NB4 (cell line): Measurements from ENCODE around the gene NEUROD4.

Experiments
- DNase-seq: peaks from one replicate; pipeline ENCODE4 v3.0.0; 2010; ENCODE audit warnings: low read depth
- H3K4me3 ChIP-seq: one replicate; pipeline ENCODE4 v1.5.1; 2011; ENCODE audit warnings: mild to moderate bottlenecking, low read depth, low read length, moderate library complexity
- MAX ChIP-seq: IDR thresholded peaks from 2 replicates; pipeline ENCODE4 v1.6.1; 2011; ENCODE audit warnings: low read depth, low read length
- MYC ChIP-seq: IDR thresholded peaks from 2 replicates; pipeline ENCODE4 v1.6.1; 2011; ENCODE audit warnings: low read depth, low read length
- POLR2A ChIP-seq: IDR thresholded peaks from 2 replicates; pipeline ENCODE4 v1.6.1; 2011; ENCODE audit warnings: mild to moderate bottlenecking; ENCODE audit not compliant: insufficient read length; ENCODE audit errors: extremely low read depth
- TF ChIP-seq, protein P1 (sequence below): IDR thresholded peaks from one replicate; pipeline ENCODE4 v1.5.1; 2012; ENCODE audit warnings: low read depth, low read length

NEUROD4 gene

GRCh38 chr12:55041345-55042055 lies 21.7 kb downstream of the NEUROD4 start:
- TF ChIP-seq MYC (no peak), MAX (no peak), POLR2A (no peak)
- TF ChIP-seq, protein P1, sequence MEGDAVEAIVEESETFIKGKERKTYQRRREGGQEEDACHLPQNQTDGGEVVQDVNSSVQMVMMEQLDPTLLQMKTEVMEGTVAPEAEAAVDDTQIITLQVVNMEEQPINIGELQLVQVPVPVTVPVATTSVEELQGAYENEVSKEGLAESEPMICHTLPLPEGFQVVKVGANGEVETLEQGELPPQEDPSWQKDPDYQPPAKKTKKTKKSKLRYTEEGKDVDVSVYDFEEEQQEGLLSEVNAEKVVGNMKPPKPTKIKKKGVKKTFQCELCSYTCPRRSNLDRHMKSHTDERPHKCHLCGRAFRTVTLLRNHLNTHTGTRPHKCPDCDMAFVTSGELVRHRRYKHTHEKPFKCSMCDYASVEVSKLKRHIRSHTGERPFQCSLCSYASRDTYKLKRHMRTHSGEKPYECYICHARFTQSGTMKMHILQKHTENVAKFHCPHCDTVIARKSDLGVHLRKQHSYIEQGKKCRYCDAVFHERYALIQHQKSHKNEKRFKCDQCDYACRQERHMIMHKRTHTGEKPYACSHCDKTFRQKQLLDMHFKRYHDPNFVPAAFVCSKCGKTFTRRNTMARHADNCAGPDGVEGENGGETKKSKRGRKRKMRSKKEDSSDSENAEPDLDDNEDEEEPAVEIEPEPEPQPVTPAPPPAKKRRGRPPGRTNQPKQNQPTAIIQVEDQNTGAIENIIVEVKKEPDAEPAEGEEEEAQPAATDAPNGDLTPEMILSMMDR = no peak
- peak; percentile 70 for DNase-seq

DNA sequence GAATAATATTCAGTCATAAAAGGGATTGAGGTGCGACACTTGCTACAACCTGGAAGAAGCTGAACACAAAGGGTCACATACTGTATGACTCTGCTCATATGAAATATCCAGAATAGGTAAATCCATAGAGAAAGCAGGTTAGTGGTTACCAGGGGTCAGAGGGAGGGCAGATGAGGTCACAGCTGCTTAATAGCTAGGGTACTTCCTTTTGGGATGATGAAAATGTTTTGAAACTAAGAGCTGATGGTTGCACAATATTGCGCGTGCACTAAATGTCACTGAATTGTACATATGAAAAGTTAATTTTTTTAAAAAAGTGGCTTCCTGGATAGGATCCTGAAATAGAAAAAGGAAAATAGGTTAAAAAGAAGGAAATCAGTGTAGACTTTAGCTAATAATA lies 23.8 kb downstream of the NEUROD4 start:
- 0 out of 2 replicates have a peak, but pooled peaks have one; percentile 9 for TF ChIP-seq MYC
- TF ChIP-seq, protein P1 = no peak
- TF ChIP-seq POLR2A = no peak
- DNase-seq = peak; percentile 84
- no peak overlapping the region for H3K4me3 ChIP-seq

More at GRCh38 chr12:55041345-55042055, 21.7 kb downstream of the NEUROD4 start:
- H3K4me3 ChIP-seq = no peak overlapping the region

DNA sequence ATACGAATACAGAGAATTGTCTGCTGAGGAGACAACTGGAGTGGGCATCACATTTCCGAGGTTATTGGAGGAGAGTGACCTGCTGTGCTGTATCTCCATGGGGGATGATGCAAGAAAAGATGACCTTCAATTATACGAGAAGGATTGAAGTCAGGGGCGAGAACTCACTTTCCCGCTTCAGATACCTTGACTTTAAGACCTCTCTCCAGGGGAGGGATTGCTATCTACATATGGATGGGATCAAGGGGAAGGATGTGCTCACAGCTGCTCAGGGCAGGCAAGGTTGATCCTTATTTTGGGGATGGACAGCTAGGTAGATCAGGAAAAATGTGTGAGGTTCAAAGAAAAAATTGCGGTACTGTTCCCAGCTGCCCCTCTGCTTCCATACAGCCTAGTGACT lies 24.4 kb downstream of the NEUROD4 start:
- DNase-seq = no peak
- no peak for TF ChIP-seq POLR2A
- no peak for TF ChIP-seq MAX
- TF ChIP-seq, protein P1 = no peak
- no peak for TF ChIP-seq MYC

GRCh38 chr12:55049676-55050075 lies 29.9 kb downstream of the NEUROD4 start:
- H3K4me3 ChIP-seq = no peak overlapping the region
- no peak for TF ChIP-seq MAX
- no peak for TF ChIP-seq MYC
- TF ChIP-seq, protein P1 = no peak
- no peak for TF ChIP-seq POLR2A
- DNase-seq = no peak

More for the DNA sequence above, 24.4 kb downstream of the NEUROD4 start:
- H3K4me3 ChIP-seq = no peak overlapping the region

DNA sequence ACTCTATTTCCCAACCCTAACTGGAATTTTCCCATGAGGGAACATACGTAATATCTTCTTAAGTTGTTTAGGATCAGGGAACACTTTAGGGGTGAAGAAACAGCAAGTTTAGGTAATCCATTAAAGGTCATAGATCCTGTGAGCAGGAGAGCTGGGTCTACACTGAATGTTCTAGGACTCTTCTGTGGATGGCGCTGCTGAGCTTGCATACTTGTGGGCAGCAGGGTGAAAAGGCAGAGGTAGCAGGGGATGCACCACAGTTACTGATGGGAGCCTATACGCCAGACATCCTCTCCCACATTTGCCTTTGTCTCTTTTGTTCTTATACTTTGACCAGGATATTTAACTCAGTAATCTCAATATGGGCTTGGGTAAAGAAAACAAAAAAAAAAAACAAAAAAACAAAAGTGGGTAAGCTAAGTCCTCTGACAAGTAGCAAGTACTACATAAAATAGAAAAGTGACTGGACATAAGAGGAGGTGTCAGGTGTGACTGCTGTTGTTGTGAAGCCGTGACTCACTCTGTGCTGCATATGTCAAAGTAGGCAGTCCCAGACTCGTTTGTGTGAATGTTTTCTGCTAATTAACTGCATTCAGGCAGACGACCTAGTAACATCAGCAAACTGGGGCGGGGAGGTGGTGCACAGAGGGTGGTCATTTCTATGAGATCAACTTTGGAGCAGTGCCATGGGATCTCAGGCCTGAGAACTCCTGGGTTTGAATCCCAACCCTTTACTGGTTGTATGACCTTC lies 31.6 kb downstream of the NEUROD4 start:
- no peak for DNase-seq
- TF ChIP-seq MAX (no peak), POLR2A (no peak), MYC (no peak)
- TF ChIP-seq, protein P1 = no peak

More for the DNA sequence above, 31.6 kb downstream of the NEUROD4 start:
- H3K4me3 ChIP-seq = no peak overlapping the region
